ENCODE results near the gene LGI2.

LGI2 gene

GRCh38 chr4:24970635-24971034, 60.1 kb downstream of the LGI2 start:
- DNase-seq (ENCODE audit: low read depth, low spot score): no peak
- no peak overlapping the region for H3K4me3 ChIP-seq (ENCODE audit: low read depth, low read length)
- TF ChIP-seq CTCF (IDR thresholded peaks at IDR 0.05; ENCODE audit: low read depth, low read length): no peak
- in situ Hi-C loops (cut with HindIII; ENCODE audit: low sequenced_read_pairs): no loop called here

GRCh38 chr4:24970191-24970590, 60.6 kb downstream of the LGI2 start:
- in situ Hi-C loops (cut with HindIII; ENCODE audit: low sequenced_read_pairs): no loop called here
- no peak for DNase-seq (ENCODE audit: low read depth, low spot score)
- no peak for TF ChIP-seq CTCF (IDR thresholded peaks at IDR 0.05; ENCODE audit: low read depth, low read length)

GRCh38 chr4:24969486-24969885, 61.3 kb downstream of the LGI2 start:
- no peak overlapping the region for H3K4me3 ChIP-seq (ENCODE audit: low read depth, low read length)
- DNase-seq (ENCODE audit: low read depth, low spot score): no peak
- in situ Hi-C loops (cut with HindIII; ENCODE audit: low sequenced_read_pairs): no loop called here
- no peak for TF ChIP-seq CTCF (IDR thresholded peaks at IDR 0.05; ENCODE audit: low read depth, low read length)

More at GRCh38 chr4:24970191-24970590, 60.6 kb downstream of the LGI2 start:
- H3K4me3 ChIP-seq (ENCODE audit: low read depth, low read length): no peak overlapping the region

DNA sequence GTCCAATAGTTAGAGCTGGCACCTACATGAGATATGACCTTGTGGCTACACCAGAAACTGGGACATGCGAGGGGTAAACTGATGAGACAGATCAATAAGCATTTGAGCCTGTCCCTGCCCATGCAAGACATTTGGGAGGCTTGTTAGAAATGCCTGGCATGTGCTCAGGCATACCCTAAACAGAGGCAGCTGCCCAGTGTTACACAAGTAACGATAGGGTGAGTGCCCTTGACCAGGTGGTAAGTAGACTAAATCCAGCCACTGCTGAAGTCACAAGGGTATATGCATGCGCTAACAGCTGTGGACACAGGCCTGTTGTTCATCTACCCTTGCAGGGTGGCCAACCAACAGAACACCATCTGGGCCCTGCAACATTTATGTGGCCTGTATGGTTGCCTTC, 61.8 kb downstream of the LGI2 start:
- H3K4me3 ChIP-seq (ENCODE audit: low read depth, low read length): no peak overlapping the region
- no peak for TF ChIP-seq CTCF (IDR thresholded peaks at IDR 0.05; ENCODE audit: low read depth, low read length)
- no peak for DNase-seq (ENCODE audit: low read depth, low spot score)
- in situ Hi-C loops (cut with HindIII; ENCODE audit: low sequenced_read_pairs): no loop called here

GRCh38 chr4:24968278-24968677, 62.5 kb downstream of the LGI2 start:
- in situ Hi-C loops (cut with HindIII; ENCODE audit: low sequenced_read_pairs): no loop called here
- no peak for TF ChIP-seq CTCF (IDR thresholded peaks at IDR 0.05; ENCODE audit: low read depth, low read length)
- no peak for DNase-seq (ENCODE audit: low read depth, low spot score)
- H3K4me3 ChIP-seq (ENCODE audit: low read depth, low read length): no peak overlapping the region

DNA sequence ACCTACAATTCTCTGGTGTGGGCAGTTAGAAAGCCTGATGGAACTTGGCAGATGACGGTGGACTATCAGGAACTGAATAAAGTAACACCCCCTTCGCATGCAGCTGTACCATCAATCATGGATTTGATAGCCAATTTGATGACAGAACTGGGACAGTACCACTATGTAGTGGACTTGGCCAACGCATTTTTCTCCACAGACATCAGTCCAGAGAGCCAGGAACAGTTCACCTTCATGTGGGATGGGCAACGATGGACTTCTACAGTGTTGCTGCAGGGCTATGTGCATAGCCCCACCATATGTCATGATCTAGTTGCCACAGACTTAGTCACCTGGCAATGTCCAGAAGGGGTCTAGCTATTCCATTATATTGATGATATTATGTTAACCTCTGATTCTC, 63.4 kb downstream of the LGI2 start:
- no peak overlapping the region for H3K4me3 ChIP-seq (ENCODE audit: low read depth, low read length)
- no peak for TF ChIP-seq CTCF (IDR thresholded peaks at IDR 0.05; ENCODE audit: low read depth, low read length)
- DNase-seq (ENCODE audit: low read depth, low spot score): no peak
- in situ Hi-C loops (cut with HindIII; ENCODE audit: low sequenced_read_pairs): no loop called here

- DNase-seq (ENCODE audit: low read depth, low spot score): no peak
- TF ChIP-seq CTCF (IDR thresholded peaks at IDR 0.05; ENCODE audit: low read depth, low read length): no peak
- no peak overlapping the region for H3K4me3 ChIP-seq (ENCODE audit: low read depth, low read length)
- in situ Hi-C loops (cut with HindIII; ENCODE audit: low sequenced_read_pairs): no loop called here
Observed at GRCh38 chr4:24966076-24966475, 64.7 kb downstream of the LGI2 start.
